GM21723 (cell line): ENCODE results near the gene FST.
A peak's percentile ranks its signal among the peaks of the same experiment; 100 is the strongest.

Source experiments
- ATAC-seq: cut with Tn5 transposase; IDR thresholded peaks from one replicate; pipeline ENCODE4 v1.9.1; 2021; ENCODE audit warnings: mild to moderate bottlenecking, moderate library complexity; ENCODE audit not compliant: unreplicated experiment

Gene FST

GRCh38 chr5:53472720-53473510 is 7.5 kb upstream of the FST start:
- no peak for ATAC-seq

DNA sequence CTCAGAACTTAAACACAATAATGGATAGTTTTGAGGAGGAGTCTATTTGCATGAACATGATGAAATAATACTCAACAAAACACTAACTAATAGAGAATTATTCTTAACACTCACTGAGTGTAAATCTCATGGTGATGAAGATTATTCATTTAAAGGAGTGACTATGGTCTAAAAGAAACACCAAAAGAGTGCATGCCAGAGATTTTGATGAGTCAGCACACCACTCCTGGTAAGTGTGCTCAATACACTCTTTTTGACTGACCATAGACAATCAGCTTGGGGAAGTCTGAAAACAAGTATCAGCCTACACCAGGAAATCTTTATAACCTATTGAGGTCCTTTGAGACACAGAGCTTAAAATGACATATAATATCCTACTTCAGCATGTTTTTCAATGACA is 6.8 kb upstream of the FST start:
- no peak for ATAC-seq

DNA sequence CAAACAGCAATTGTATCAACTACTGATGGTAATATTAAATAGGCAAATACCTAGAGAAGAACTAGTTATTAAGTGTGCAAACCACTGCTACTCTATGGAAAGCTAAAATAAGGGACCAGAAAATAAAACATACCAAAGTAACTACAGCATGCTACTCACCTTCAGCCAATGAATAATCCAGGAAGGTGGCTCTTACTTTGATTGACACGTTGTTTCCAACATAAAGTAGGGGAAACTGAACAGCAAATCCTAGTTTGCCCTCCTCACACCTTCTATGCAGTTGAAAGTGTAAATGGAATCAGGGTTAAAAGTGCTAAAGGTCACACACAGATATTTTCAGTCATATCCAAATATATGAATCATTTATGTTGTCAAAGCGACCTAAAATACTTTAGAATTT is 5.1 kb upstream of the FST start:
- no peak for ATAC-seq

DNA sequence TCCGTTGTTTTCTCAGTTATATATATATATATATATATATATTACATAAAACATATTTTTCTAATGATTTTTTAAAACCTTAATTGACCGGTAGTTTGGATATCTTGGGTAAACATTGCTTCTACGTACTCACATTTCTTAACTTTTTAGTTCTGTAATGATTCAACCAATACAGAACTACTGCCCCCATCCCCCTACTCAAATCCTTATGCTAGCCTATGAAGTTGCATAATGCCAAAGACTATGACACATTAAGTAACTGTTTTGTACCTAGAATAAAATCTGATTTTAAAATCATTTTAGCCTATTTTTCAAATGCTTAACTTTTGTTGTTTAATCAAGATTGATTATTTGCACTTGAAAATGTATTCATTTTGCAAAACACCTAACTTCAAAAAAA is 4.4 kb upstream of the FST start:
- no peak for ATAC-seq

- ATAC-seq: no peak
Measured at GRCh38 chr5:53476531-53477480, 3.6 kb upstream of the FST start.

GRCh38 chr5:53478411-53479044 is 1.9 kb upstream of the FST start:
- ATAC-seq: peak; percentile 38

DNA sequence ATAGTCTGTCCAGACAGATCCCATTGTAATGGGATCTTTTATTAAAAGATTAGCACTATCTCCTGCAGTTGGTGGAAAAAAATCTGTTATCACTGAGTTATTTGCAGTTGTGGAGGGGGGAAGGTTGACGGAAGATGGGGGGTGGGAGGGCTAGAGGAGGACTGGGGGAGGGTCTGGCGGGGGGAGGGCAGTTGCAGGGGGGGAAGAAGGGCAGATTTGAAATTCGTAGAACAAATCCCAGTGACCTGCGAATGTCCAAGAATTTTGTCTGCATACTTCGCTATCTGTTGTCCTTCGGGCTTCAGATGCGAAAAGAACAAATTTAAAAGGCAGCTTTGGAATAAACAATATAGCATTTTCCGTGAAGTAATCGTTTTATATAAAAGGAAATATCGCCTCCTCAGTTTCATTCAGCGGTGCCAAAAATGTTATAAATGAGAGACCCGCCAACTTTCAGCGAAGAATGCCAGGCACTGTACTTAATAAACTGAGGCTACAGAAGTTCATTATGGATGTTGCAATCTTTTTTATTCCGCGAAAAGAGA is 1.3 kb upstream of the FST start:
- no peak for ATAC-seq

DNA sequence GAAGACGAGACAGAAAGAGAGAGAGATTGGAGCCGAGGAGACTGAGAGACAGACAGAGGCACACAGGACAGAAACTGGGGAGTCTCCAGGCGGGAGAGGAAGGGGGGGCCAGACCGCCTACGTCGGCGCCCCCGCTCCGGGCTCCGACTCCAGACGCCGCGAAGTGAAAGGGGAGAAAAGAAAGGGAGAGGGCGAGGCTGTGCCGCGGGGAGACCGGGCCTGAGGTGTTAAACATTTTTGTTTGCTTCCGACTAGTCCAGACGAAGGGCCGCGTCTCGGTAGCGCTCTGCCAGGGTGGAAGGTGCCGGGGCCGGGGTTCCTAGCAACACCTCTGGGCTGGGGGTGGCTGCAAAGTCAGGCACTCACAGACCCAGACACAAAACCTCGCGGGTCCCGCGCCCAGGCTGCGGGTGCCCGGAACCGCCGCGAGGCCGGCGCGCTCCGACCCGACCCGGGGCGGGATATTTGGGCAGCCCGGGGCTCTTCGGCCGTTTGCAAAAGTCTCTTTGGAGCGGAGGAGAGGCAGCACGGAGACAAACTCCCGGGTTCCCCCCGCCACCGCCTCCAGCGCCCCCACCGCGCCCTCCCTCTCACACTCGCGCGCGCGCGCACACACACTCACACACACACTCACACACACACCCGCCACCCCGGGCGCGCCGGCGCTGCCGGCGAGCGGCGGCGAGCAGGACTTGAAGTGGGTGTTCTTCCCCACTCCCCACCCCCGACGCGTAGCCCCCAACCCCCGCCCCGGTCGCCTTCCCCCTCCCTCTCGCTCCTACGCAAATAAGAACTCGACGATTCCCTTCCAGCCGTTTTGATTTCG is 626 bp upstream of the FST start:
- no peak for ATAC-seq

DNA sequence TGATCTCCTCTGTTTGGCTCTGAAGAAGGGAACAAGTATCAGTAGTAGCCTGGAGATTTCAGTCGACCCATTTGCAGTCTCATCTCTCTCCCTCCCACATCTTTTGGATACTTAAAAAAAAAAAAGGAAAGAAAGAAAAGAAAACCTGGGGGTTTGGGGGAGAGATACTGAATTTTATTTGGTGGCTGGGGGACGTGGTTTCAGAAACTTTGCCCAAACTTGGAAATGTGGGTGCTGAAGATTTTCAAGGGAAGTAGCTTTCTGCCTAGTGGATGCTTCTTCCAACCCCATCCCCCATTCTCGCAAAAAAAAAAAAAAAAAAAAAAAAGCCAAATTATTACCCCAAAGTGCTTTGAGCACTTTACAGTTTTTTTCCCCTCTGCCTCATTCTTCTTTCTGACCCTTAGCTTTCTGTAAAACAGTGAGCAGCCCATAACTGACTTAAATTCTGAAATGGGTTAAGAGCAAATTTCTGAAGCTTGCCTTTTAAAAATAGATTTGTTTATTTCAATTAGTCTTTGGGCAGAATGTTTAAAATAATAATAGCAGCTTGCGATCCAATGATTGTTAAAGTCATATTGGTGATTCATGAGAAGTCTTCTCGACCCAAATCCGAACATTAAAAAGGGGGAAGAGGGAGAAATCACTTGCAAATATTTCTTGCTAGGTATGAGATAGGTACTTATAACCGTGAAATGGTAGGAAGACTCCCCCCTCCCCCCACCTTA is 894 bp downstream of the FST start:
- no peak for ATAC-seq

DNA sequence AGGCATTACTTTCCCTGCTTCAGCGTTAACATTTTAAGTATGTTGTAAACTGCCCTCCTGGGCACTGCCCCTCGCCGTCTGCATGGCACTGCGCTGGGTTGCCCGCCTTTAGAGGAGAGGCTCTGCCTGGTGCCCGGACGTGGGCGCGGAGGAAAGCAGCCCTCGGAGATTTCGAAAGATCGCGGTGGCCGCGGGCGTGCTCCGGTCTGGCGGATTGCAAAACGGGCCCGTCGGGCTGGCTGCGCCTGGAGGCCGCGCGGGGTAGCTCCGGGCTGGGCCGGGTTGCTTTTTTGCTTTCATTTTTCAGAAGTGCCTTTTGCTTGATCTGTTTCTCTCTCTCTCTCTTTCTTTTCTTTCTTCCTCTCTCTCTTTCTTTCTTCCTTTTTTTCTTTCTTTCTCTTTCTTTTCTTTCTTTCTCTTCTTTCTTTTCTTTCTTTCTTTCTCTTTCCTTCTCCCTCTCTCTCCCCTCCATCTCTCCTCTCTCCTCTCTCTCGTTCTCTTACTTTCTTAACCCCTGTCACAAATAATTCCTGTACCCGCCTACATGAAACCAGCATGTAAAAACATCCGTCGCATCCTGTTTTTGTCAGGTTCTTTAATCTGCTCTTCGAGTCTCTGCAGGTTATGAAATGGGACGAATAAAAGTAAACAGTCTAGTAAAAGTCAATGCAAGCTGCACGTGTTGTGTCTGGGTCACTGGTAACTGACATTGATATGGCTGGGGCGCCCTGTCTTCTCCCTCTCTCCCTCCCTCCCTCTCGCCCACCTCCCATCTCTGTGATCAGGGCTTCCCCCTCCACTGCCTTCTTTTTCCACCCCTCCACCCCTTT is 1.7 kb downstream of the FST start:
- ATAC-seq: peak; percentile 65

DNA sequence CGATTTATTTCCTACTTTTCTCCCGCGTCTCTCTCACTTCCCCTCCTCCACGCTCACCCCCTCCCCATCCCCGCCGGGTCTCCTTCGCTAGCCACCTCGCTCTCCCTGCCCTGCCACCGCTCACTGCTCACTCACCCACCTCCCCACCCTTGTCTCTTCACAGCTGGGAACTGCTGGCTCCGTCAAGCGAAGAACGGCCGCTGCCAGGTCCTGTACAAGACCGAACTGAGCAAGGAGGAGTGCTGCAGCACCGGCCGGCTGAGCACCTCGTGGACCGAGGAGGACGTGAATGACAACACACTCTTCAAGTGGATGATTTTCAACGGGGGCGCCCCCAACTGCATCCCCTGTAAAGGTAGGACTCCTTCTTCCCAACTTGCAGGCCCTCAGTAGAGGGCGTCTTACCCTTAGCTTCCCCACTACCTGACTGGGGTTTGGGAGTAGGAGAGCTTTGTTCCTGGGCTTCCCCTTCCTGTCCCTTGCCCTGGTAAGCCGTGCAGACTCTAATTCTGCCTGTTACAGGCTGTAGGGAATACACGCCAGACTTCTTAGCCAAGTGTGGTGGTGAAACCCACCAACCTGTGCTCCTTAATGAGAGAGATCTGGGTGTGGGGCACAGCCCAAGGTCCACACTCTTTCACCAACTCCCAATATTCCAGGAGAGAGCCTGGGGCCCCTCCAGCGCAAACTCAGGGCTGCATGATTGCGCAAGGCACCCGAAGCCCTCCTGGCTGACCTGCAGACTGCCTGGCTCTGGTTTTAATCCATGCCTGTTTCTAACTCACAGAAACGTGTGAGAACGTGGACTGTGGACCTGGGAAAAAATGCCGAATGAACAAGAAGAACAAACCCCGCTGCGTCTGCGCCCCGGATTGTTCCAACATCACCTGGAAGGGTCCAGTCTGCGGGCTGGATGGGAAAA is 2.5 kb downstream of the FST start:
- peak; percentile 27 for ATAC-seq

GRCh38 chr5:53487436-53487835 is 7.0 kb downstream of the FST start:
- ATAC-seq: no peak

DNA sequence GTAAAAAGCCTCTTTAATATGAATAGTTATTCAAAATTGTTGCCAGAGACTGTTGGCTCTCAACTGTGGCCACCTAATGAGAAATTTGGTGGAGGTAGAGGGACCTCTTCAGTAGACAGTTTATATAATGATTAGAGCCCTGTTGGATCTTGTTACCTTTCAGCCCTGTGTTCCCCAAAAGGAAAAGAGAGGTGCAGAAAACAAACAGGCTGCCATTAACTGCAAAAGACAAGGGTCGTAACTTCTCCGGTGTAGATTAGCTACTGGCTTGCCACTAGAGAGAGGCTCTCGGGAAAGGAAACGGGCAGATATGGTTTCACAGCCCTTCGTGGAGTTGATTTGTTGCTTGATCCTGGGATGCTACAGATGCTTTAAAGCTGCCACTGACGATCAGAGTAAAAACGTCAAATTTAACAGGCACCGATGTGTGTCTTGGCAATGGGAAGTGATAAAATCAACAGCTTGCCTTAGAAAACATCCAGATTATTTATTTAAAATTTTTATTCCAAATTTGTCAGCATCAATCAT is 7.8 kb downstream of the FST start:
- no peak for ATAC-seq

DNA sequence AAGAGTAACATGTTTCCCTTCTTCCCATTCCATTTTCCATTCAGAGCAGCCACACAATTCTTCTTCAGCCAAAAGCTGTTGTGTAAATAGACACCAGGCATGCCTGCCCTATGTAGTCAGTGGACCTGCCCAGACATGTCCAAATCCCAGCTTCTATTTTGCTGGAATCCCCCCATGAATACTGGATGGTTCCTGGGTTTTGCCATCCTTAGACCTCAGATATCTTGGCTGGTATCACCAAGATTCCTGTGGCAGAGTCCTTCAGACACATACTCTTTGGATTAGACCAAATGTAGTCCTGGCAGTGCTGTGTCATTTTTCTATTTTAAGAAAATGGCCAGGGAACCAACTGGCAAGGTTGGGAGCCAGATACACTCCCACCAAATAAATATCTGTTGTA is 10.3 kb downstream of the FST start:
- no peak for ATAC-seq

DNA sequence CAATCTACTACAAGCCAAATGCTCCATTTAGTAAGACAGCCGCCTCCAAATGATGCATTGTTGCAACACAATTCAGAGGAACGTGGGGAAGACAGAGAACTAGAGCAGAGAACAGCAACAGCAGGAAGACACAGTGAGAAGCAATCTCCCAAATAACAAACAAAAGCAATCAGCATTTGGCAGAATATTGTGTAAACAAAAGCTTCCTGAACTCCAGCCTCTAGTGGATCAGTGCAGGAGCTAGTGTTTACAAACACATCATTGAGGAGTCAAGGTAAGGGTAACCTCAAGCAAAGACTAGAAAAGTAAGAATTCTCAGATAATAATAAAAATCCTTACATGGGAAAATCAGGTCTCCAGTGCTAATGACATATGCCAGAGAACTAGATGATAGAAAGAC is 20.6 kb downstream of the FST start:
- ATAC-seq: no peak

- no peak for ATAC-seq
Measured at GRCh38 chr5:53503562-53504218, 23.3 kb downstream of the FST start.

DNA sequence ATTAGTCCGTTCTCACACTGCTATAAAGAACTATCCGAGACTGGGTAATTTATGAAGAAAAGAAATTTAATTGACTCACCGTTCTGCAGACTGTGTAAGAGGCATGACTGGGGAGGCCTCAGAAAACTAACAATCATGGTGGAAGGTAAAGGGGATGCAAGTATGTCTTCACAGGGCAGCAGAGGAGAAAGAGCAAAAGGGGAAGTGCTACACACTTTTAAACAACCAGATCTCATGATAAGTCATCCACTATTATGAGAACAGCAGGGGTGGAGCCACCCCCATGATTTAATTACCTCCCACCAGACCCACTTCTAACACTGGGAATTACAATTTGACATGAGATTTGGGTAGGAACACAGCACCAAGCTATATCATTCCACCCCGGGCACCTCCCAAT is 26.6 kb downstream of the FST start:
- ATAC-seq: no peak
